ENCODE data around the gene ZRSR2. TPM values are rescaled to one million over a fixed set of nuclear protein-coding genes. Genes with fewer than 3 reads are reported as not detected.

The ZRSR2 gene
- total and polyA plus RNA-seq, 10 of the 15 experiments (the other 5 are each of a cell fraction or from before 2014, with no cell fraction given): 8.8 to 34.1 (median 15.6) TPM

DNA sequence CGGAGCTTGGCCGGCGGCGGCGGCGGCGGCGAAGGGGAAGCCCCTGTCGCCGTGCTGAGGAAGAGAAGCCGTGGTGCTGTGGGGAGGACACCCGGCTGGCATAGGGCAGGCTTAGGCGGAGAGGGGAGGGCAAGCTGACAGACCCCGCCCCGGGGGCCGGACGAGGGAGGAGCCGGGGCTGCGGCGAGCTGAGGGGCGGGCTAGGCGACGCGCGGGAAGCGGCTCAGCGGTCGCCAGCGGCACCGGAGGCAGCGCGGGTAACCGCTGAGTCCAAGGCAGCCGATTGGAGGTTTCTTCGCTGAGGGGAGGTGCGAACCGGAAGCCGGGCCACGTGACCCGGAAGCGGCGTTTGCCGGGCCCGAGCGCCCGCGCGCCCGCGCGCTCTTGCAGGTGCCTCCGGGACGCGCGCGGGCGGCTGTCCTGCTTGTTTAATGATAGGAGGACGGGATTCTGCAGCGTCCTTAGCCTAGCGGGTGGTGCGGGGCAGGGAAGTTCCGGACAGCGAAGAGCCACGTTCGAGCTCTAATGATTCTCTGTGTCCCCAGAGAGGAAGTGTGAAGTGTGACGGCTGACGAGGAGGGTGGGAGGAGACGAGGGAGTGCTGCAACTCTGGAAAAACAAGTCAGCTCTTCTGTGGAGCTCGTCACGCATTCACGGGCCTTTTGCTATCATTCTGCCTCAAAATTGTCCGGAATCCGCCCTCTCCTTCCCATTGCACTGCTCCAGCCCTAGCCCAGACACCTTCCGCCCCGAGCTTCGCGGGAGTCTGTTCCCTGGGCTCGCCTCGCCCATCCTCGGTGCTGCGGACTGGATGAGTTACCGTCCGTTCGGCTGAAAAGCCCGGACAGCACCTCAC lies 64.7 kb downstream of the ZRSR2 start, which contains the start of gene AP1S2 (continued):
- TF ChIP-seq MYC (IDR thresholded peaks at IDR 0.05; ENCODE audit: insufficient read depth, insufficient read length, insufficient replicate concordance, low read length, severe bottlenecking): no peak
- TF ChIP-seq, protein P1, sequence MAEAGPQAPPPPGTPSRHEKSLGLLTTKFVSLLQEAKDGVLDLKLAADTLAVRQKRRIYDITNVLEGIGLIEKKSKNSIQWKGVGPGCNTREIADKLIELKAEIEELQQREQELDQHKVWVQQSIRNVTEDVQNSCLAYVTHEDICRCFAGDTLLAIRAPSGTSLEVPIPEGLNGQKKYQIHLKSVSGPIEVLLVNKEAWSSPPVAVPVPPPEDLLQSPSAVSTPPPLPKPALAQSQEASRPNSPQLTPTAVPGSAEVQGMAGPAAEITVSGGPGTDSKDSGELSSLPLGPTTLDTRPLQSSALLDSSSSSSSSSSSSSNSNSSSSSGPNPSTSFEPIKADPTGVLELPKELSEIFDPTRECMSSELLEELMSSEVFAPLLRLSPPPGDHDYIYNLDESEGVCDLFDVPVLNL (IDR thresholded peaks at IDR 0.05; ENCODE audit: low read depth, low read length): 0 out of 2 replicates have a peak, but pooled peaks have one; percentile 58
- peak; percentile 74 for TF ChIP-seq MEF2B (IDR thresholded peaks at IDR 0.05; ENCODE audit: partially characterized antibody, poor library complexity, severe bottlenecking)
- no peak for TF ChIP-seq SIX5 (IDR thresholded peaks at IDR 0.05; ENCODE audit: low read depth, low read length, severe bottlenecking)
- TF ChIP-seq, protein P2, sequence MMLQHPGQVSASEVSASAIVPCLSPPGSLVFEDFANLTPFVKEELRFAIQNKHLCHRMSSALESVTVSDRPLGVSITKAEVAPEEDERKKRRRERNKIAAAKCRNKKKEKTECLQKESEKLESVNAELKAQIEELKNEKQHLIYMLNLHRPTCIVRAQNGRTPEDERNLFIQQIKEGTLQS (IDR thresholded peaks at IDR 0.05; ENCODE audit: borderline replicate concordance, extremely low read depth, low read depth, low read length): peak; percentile 83; the same call in 1 of the 2 replicates
- TF ChIP-seq POLR2AphosphoS5 (IDR thresholded peaks at IDR 0.05; ENCODE audit: low read length): peak; percentile 81
- TF ChIP-seq BHLHE40 (IDR thresholded peaks at IDR 0.05; ENCODE audit: borderline replicate concordance in 1 of 2, low read depth in 2 of 2, low read length in 1 of 2): peak; percentile 79 to 94; a peak in 3 of 4 replicates
- TF ChIP-seq ZBED1 (IDR thresholded peaks at IDR 0.05; ENCODE audit: borderline replicate concordance): no peak
- peak; percentile 46; the same call in 1 of the 2 replicates for TF ChIP-seq RUNX3 (IDR thresholded peaks at IDR 0.05; ENCODE audit: low read length)
- no peak for TF ChIP-seq RBBP5 (conservative IDR thresholded peaks at IDR 0.05)
- no peak; the same call in 1 of the 2 replicates for TF ChIP-seq TCF12 (IDR thresholded peaks at IDR 0.05; ENCODE audit: low read depth, low read length)
- TF ChIP-seq ZNF384 (IDR thresholded peaks at IDR 0.05; ENCODE audit: borderline replicate concordance, low read depth, low read length): no peak
- TF ChIP-seq, protein P3, sequence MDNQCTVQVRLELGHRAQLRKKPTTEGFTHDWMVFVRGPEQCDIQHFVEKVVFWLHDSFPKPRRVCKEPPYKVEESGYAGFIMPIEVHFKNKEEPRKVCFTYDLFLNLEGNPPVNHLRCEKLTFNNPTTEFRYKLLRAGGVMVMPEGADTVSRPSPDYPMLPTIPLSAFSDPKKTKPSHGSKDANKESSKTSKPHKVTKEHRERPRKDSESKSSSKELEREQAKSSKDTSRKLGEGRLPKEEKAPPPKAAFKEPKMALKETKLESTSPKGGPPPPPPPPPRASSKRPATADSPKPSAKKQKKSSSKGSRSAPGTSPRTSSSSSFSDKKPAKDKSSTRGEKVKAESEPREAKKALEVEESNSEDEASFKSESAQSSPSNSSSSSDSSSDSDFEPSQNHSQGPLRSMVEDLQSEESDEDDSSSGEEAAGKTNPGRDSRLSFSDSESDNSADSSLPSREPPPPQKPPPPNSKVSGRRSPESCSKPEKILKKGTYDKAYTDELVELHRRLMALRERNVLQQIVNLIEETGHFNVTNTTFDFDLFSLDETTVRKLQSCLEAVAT (IDR thresholded peaks at IDR 0.05): no peak
- TF ChIP-seq PML (IDR thresholded peaks at IDR 0.05; ENCODE audit: low read length): peak; percentile 64; the same call in 1 of the 2 replicates
- TF ChIP-seq NR2C2 (IDR thresholded peaks at IDR 0.05; ENCODE audit: borderline replicate concordance, control insufficient read depth, insufficient read length, low read depth): no peak
- TF ChIP-seq TCF7 (IDR thresholded peaks at IDR 0.05; ENCODE audit: borderline replicate concordance): no peak
- TF ChIP-seq, protein P4, sequence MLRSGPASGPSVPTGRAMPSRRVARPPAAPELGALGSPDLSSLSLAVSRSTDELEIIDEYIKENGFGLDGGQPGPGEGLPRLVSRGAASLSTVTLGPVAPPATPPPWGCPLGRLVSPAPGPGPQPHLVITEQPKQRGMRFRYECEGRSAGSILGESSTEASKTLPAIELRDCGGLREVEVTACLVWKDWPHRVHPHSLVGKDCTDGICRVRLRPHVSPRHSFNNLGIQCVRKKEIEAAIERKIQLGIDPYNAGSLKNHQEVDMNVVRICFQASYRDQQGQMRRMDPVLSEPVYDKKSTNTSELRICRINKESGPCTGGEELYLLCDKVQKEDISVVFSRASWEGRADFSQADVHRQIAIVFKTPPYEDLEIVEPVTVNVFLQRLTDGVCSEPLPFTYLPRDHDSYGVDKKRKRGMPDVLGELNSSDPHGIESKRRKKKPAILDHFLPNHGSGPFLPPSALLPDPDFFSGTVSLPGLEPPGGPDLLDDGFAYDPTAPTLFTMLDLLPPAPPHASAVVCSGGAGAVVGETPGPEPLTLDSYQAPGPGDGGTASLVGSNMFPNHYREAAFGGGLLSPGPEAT (IDR thresholded peaks at IDR 0.05; ENCODE audit: low read depth): 0 out of 2 replicates have a peak, but pooled peaks have one; percentile 28
- TF ChIP-seq, protein P5, sequence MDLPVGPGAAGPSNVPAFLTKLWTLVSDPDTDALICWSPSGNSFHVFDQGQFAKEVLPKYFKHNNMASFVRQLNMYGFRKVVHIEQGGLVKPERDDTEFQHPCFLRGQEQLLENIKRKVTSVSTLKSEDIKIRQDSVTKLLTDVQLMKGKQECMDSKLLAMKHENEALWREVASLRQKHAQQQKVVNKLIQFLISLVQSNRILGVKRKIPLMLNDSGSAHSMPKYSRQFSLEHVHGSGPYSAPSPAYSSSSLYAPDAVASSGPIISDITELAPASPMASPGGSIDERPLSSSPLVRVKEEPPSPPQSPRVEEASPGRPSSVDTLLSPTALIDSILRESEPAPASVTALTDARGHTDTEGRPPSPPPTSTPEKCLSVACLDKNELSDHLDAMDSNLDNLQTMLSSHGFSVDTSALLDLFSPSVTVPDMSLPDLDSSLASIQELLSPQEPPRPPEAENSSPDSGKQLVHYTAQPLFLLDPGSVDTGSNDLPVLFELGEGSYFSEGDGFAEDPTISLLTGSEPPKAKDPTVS (IDR thresholded peaks at IDR 0.05; ENCODE audit: low read depth, low read length): no peak
- no peak for TF ChIP-seq CEBPB (IDR thresholded peaks at IDR 0.05; ENCODE audit: borderline replicate concordance in 1 of 2, low read depth in 2 of 2, low read length in 2 of 2)
